Activated CD8-positive, alpha-beta memory T cell treated with anti-CD3 and anti-CD28 coated beads, Interleukin-2, amount 50 U/mL, for 4 hours (primary cell): ENCODE results near the gene NAP1L1.

Source experiments
- DNase-seq: peaks from one replicate; pipeline ENCODE4 v3.0.0-alpha.2; 2020

NAP1L1 gene, protein sequence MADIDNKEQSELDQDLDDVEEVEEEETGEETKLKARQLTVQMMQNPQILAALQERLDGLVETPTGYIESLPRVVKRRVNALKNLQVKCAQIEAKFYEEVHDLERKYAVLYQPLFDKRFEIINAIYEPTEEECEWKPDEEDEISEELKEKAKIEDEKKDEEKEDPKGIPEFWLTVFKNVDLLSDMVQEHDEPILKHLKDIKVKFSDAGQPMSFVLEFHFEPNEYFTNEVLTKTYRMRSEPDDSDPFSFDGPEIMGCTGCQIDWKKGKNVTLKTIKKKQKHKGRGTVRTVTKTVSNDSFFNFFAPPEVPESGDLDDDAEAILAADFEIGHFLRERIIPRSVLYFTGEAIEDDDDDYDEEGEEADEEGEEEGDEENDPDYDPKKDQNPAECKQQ

DNA sequence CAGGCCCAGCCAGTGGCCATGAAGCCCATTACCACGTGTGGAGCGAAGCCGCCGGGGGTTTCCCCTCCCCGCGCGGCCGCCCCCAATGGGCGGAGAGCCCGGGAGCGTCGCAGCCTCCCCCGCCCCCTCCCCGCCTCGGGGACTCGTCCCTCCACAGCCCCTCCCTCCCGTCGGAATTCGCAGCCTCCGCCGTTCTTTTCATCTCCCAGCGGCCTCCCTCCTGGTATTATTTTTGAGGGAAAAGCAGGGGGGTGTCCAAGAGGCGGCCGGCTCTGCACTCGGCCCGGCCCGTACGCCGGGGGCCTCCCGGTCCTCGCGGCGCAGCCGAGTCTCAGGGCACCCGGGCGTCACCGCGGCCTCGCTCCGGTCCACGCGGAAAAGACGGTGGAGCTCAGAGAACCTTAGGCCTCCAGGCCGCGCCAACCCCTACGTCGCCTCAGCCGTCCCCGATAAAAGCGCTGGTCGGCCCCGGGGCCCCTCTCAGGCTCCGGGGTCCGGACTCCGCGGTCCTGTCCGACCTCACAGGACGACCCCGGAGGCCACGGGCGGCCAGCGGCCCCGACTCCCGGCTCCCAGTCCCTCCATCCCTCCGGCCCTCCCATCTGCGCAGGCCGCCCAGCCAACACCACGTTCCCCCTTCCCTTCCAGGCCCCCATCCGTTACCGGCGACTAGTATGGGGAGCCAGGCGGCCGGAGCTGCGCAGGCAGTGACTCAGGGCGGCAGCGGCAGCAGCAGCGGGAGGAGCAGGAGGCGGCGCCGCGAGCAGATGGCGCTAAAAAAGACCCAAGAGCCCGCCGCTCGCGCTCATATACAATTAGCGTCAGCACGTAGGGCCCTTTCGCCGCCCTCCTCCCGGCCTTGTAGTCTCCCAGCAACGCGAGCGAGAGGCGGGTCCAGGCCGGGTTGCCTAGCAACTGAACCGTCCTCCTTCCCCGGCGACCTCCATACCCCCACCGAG lies at the start of gene NAP1L1:
Gene NAP1L1, minus strand, starts transcription at position 782 of the 959 bp plus-strand sequence. CDS start 10,466 bp downstream, outside the sequence.
- DNase-seq = peak; percentile 98

DNA sequence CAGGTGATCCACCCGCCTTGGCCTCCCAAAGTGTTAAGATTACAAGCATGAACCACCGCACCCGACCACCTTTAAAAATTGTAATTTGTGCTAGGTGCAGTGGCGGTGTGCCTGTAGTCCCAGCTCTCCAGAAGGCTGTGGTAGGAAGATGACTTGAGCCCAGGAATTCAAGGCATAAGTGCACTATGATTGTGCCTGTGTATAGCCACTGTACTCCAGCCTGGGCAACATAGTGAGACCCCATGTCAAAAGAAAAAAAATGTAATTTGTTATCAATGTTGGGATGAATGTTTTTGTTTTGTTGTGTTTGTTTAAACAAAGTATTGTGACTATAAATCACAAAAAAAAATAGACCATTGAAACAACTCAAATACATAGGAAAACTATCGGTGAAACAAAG lies 43.1 kb upstream of the NAP1L1 start:
- no peak for DNase-seq

DNA sequence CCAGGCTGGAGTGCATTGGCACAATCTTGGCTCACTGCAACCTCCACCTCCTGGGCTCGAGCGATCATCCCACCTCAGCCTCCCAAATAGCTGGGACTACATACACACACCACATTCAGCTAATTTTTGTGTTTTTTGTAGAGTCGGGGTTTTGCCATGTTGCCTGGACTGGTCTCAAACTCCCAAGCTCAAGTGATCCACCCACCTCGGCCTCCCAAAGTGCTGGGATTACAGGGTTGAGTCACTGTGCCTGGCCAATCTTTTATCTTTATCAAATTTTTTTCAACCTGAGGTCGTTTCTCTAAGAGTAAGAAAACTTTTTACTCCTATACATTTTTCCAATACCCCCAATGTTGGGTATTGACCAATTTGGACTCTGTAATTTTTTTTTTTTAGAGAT lies 40.0 kb upstream of the NAP1L1 start:
- DNase-seq = no peak

DNA sequence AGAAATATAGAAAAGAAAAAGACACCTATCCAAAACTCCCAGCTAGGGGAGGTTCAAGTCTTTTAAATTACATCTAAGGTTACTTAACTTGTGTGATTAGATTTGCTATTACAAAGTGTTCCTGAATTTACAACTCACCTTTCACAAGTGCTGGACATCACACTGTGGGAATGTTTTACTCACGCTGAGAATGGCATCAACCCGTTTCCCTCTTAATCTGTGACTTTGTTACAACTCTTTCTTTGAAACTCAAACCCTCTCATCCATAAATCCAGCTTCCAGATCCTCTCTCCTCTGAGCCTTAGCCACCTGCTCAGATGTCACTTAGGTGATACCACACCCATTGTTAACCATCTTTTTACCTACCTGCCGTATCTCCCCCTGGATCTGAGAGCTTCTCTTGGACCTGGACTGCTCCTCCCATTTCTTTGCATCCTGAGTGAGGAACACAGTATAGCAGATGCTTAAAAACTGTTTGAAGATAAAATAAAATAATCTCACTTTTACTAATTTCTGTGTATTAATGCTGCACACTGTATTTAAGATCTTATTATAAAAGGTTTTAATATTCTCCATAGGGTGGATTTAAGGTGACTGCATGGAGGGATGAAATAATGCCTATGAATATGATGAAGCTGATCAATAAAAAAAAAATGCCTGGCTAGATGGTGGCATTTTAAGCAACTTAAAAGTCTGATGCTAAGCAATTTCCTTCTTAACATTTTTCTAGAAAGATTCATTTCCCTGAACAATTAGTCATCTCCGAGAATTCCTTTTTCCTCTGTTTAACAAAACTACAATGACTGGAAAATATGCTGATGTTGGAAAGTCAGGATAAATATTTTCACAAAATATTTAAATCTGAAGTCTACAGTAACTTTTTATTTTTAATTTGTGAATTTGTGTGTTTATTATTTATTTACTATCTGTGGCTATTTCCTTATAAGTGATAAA lies 39.1 kb upstream of the NAP1L1 start:
- no peak for DNase-seq

DNA sequence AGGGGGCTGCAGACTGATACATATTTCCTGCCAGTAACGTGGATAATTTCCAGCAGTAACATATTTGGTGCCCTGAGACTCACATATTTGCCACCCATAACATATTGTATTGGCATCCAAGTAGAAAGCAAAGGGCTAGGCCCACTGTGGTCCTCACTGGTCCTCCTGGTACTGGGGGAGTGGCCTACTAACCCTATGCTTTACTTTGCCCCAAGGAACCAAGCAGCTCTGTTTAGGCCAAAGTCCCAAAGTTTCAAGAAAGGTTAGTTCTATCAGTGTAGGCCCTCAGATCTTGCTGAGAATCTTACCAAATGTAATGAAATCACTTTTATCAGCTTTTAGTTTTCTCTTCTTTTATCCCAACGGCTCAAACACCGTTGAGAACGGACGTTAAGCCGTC lies 35.4 kb upstream of the NAP1L1 start:
- no peak for DNase-seq

DNA sequence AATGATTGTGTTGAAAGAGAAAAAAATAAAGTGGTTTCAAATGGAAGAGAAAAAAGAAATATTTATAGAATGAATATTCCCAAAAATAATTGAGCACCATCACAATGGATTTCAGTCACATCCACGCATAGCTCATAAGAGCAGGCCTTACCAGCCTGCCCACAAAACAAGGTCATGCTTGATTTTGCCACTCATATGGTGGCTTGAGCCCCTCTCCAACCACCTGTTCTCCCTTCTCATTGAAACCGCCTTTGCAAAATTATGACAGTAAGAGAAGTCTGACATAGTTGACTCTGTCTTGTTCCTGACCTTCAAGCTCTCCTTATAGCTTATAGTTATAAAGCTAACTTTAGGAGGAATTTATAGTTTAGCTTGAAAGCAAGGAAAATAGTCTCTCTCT lies 33.3 kb upstream of the NAP1L1 start:
- no peak for DNase-seq

DNA sequence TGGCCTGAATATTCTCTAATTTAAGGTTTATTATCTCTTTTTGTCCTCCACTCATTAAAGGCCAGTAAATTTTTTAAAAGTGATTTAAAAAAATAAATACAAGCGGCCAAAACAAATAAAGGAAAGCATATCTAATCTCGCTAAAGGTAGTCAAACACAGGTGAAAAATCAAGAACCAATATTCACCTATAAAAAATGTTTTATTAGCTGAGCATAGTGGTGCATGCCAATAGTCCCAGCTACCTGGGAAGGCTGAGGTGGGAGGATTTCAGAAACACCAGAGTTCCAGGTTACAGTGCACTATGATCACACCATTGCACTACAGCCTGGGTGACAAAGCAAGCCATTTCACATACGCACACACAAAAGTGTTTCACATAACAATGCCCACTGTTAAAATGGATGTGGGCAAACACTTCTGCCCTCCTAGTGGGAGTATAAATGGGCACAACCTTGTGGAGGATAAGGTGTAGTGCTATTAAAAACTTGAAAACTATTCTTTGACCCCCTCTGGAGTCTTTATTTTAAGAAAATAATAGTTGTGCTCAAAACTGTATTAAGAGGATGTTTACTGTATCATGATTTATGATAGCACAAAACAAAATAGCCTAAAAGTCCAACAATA lies 32.7 kb upstream of the NAP1L1 start:
- no peak for DNase-seq

DNA sequence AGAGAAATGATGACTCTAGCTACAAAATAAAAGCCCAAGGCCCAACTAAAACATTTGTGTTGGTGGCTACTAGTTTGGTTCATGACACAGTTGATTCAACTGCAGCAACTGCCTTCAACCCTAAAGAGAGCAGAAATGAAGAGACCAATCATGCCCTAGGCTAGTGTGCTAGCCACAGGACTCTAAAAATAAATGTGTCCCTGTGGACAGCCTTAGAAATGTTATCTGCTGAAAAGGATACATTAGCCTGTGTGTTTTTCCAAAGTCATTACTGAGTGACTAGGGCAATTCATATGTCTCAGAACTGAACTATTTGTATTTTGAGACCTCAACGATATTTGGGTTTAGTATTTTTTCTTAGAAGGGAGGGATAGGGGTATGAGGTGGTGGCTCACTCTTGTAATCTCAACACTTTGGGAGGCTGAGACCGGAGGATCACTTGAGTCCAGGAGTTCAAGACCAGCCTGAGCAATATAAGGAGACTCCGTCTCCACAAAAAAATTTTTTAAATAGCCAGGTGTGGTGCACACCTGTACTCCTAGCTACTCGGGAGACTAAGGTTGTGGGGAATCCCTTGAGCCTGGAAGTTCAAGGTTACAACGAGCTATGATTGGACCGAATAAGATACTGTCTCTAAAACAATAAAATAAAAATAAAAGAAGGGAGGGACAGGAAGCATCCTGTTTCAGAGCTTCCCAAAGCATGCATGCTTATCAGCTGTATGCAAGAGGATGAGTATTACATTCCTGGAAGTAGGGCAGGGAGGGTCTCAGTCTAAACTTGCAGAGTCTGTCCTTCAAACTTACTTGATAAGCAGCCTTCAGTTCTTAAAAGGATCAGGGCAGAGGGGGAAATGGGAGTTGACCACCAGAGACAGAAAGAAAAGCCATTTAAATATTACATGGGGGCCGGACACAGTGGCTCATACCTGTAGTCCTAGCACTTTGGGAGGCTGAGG lies 29.6 kb upstream of the NAP1L1 start:
- no peak for DNase-seq

DNA sequence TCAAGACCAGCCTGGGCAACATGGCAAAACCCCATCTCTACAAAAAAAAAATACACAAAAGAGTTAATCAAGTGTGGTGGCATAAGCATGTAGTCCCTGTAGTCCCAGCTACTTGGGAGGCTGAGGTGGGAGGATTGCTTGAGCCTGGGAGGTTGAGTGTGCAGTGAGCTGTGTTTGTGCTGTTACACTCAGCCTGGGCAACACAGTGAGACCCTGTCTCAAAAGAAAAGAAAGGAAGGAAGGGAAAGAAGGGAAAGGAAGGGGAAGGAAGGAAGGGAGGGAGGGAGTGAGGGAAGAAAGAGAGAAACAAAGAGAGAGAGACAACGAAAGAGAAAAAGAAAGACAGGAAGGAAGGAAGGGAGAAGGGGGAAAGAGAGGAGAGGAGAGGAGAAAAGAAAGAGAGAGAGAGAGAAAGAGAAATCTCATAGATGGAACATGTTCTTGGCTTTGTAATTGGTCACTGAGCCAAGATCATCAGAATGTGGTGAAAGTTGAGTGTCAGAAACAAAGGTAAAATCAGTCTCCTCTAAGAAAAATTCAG lies 26.8 kb upstream of the NAP1L1 start:
- no peak for DNase-seq

DNA sequence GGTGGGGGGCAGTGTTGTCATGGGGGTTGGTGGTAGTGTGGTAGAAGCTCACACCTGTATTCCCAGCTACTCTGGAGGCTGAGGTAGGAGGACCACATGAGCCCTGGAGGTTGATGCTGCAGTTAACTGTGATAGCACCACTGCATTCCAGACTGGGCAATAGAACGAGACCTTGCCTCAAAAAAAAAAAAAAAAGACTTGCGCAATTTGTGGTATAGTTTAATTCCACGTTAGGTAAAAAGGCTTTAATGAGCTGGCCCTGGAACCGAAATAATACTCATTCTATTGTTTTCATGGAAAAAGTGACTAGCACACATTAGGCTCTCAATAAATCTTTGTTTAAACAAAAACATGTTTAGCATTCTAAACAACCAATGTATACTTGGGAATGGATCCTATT lies 25.4 kb upstream of the NAP1L1 start:
- DNase-seq = no peak

DNA sequence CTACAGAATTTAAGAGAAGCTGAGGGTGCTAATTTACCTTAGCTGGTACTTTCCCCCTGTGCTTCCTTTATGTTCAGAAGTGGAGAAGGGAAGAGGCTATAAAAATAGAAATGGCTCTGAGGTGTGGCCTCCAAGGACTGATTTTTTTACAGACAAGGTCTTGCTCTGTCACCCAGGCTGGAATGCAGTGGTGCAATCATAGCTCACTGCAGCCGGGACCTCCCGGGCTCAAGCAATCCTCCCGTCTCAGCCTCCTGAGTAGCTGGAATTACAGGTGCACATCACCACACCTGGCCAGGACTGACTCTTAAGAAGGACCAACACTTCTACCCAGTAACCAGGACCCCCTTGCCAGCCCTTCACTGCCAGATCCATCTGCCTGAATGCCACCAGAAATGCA lies 23.9 kb upstream of the NAP1L1 start:
- no peak for DNase-seq

DNA sequence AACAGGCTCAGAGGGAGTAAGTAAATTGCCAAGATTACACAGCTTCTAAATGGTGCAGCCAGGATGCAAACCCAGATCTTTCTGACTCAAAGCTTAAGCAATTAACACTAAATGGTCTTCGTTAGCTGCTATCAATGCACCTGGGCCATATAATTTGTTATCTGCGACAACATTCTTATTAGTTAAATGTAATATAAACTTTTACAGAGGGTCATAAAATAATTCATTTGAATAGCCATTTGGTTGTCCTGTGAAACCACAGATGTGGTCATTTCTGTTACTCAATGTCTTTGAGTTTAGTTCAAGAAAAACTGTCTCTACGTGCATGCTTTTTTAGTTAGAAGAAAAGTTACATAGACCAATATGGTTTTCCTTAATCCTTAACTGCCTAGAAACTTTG lies 22.1 kb upstream of the NAP1L1 start:
- DNase-seq = no peak

DNA sequence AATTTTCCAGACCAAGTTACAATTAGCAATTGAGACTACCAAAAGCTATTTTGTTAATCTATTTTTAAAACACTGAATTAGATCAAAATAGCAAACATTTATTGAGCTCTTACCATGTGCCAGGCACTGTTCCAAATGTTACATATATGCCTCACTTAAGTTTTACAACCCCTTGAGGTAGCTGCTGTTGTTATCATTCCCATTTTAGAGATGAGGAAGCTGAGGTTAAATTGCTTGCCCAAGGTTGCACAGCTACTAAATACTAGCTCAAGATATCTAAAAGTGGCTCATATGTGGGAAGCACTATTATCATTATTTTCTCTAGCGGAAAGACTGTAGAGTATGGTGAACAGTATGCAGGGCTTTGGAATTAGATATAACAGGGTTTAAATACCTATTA lies 19.5 kb upstream of the NAP1L1 start:
- no peak for DNase-seq

DNA sequence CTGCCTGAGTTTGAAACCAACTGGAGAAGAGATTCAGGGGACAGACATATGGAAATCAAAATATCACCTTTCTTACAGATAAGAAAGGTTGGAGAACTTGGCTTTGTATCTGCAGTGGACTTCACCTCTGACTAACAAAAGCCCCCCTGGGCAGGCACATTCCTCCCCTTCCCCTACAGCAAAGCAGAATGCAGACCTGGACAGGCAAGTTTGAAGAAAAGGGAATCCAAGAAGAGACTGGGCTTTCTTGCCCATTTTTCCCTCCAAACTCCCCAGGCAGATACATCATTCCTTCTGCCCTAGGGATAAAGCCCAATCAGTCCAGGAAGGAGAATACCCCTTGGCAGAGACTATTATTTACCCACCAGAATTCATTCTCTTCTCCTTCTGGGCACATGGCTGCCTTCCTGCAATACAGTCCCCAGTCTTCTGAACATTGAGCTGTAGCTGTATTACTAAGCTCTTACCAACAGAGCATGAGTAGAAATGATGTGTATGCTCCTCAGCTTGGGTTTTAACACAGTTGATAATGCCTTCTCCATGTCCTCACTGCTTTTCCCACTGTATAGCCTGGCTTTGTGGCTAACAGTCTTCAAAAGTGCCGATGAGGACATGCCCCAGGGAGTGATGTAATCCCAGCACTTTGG lies 17.4 kb upstream of the NAP1L1 start:
- no peak for DNase-seq

DNA sequence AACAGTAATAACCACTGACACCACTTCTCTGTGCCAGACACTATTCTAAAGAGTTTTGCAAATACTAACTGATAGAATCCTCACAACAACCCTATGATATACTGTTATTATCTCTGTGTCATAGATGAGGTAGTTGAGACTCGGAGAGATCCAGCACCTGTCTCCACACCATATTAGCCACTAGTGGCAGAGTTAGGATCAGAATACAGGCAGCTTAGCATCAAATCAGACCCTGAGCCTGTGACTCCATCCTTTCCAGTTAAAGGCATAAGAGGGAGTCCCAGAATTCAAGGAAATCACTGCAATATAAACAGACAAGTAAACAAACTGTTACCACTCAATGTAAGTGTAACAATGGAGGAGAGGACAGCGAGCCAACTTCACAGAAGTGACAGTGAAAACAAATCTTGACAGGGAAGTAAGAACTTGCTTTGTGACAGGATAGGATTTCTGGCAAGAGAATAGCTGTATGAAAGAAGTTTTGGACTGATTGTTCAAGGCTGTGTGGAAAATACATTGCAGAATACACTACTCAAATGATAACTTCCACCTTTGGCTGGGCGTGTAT lies 11.7 kb upstream of the NAP1L1 start:
- DNase-seq = no peak

DNA sequence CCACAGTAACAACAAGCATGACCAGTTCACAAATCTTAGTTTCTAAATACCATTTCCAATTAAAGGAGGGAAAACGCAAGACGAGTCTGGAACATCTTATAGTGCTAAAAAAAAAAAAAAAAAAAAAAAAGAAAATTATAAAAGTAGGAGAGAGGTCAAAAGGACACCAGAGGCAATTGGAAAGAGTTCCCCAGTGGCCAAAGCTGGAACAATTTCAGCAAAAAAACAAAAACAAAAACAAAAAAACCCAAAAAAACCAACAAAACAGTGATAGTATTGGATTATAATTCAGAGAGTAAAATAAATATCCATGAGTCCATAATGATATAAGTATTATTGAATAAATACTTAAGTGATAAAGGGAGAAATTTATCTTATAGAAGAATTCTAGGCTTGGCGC lies 10.3 kb upstream of the NAP1L1 start:
- DNase-seq = no peak

DNA sequence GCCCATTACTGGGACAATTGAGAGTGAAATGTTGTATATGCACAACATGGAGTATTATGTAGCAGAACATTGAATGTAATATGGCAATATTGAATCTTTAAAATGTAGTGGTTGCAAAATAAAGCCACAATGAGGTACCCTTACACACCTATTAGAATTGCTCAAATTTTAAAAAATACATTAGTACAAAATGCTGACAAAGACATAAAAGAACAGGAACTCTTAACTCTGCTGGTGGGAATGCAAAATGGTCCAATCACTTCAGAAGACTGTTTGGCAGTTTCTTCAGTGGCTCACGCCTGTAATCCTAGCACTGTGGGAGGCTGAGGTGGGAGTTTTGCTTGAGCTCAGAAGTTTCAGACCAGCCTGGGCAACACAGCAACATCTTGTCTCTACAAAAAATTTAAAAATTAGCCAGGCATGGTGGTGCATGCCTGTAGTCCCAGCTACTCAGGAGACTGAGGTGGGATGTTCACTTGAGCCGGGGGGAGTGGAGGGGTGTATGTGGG lies 6.8 kb upstream of the NAP1L1 start:
- DNase-seq = no peak

DNA sequence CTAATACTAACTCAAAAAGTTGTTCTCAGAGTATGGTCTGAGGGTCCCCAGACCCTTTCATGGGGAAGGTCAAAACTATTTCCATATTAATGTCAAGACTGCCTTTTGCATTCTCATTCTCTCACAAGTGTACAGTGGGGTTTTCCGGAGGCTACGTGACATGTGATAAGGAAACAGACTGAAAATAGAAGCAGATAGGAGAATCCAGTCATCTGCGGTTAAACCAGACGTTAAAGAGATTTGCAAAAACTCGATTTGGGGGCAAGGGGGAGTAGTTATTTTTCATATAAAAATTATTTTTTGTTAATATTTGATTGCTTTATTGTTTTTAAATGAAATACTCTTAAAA lies 1.0 kb upstream of the NAP1L1 start:
- peak; percentile 19 for DNase-seq

DNA sequence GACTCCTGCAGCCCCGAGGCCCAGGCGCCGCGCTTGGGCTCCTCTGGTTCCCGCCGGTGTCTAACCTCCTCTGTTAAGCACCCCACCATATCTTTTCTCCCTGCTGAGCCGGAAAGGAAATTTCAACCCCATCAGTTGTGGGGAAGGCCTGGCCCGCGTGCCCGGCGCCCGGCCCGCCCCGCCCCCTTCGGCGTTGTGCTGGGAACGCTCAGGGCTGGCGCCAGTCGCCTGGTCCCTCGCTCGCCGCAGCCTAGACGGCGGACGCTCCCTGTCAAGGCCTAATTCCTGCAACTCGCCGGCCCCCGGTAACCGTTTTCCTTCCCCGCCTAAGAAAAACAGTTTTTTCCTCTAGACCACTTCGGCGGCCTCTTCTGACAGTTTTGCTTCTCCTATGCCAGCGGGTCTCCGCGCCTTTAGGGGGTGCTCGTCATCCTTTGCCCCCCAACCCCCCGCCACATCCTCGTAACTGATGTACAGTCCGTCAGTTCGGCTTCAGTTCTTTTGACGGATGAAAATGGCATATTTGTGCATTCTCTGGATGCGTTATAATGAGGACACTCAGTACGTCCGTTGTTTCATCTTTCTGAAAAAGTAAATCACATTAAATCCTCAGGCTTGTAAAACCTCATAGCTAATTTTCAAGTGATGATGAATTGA lies 506 bp upstream of the NAP1L1 start:
- peak; percentile 61 for DNase-seq
